OCI-LY7 (cell line): ENCODE measurements around the gene ITGB3. TPM values are rescaled to one million over a fixed set of nuclear protein-coding genes. Genes with fewer than 3 reads are reported as not detected.

ENCODE experiments used
- BruUV-seq: library from RNA; stranded (reverse); fragments of 400-500 nt; replicated peaks from 2 replicates; lab custom pipeline; 2021; lab: Mats Ljungman, UMichigan
- CTCF ChIA-PET: fragments of 300-600 bp; sonication (Branson Sonifier 250); formaldehyde crosslinking; loops from one replicate; lab custom pipeline; 2022; ENCODE audit warnings: antibody characterized with exemption; ENCODE audit not compliant: unreplicated experiment; lab: Charles Lee
- POLR2A ChIA-PET: fragments of 300-600 bp; sonication (Branson Sonifier 250); formaldehyde crosslinking; loops from one replicate; lab custom pipeline; 2022; ENCODE audit warnings: antibody characterized with exemption; lab: Charles Lee
- DNase-seq: peaks from one replicate; pipeline ENCODE4 v3.0.0-alpha.2; 2015; ENCODE audit warnings: low spot score
- H2AFZ ChIP-seq: fragments of 200-600 bp; sonication (generic), shearing (Covaris generic); 2 replicates; pipeline ENCODE4 v1.6.1; 2014; ENCODE audit warnings: mild to moderate bottlenecking, antibody characterized with exemption, low read length, moderate library complexity
- H3K27ac ChIP-seq: fragments of 200-600 bp; sonication (generic); 2 replicates; pipeline ENCODE4 v1.5.1; 2014; ENCODE audit warnings: mixed run types, low read depth, mild to moderate bottlenecking, moderate library complexity, low read length, inconsistent platforms; ENCODE audit not compliant: poor library complexity, severe bottlenecking
- H3K36me3 ChIP-seq: fragments of 200-600 bp; sonication (generic); 2 replicates; pipeline ENCODE4 v1.6.1; 2014; ENCODE audit warnings: mild to moderate bottlenecking, antibody characterized with exemption, low read length, moderate library complexity, mixed read lengths; ENCODE audit not compliant: insufficient read depth
- H3K4me1 ChIP-seq: fragments of 200-600 bp; sonication (generic); 2 replicates; pipeline ENCODE4 v1.5.1; 2014; ENCODE audit warnings: mild to moderate bottlenecking, low read length; ENCODE audit not compliant: insufficient read depth, poor library complexity, severe bottlenecking
- H3K4me2 ChIP-seq: fragments of 200-600 bp; sonication (generic); 2 replicates; pipeline ENCODE4 v1.6.1; 2014; ENCODE audit warnings: mild to moderate bottlenecking, low read length
- H3K4me3 ChIP-seq: fragments of 200-600 bp; sonication (generic); 2 replicates; pipeline ENCODE4 v1.5.1; 2014; ENCODE audit warnings: mild to moderate bottlenecking, low read depth, low read length; ENCODE audit not compliant: poor library complexity, severe bottlenecking
- H3K79me2 ChIP-seq: fragments of 200-600 bp; sonication (generic); 2 replicates; pipeline ENCODE4 v1.6.1; 2016; ENCODE audit warnings: low read depth, mild to moderate bottlenecking, low read length, moderate library complexity, mixed read lengths; ENCODE audit not compliant: insufficient read depth
- H3K9me2 ChIP-seq: fragments of 200-600 bp; sonication (generic); 2 replicates; pipeline ENCODE4 v1.6.1; 2016; ENCODE audit warnings: mild to moderate bottlenecking, low read length, mixed read lengths; ENCODE audit not compliant: insufficient read depth
- H3K9me3 ChIP-seq: fragments of 200-600 bp; sonication (generic); 2 replicates; pipeline ENCODE4 v1.6.1; 2014; ENCODE audit warnings: mild to moderate bottlenecking, mixed run types, low read length, mixed read lengths
- H4K20me1 ChIP-seq: fragments of 200-600 bp; sonication (generic); 2 replicates; pipeline ENCODE4 v1.6.1; 2014; ENCODE audit warnings: mild to moderate bottlenecking, antibody characterized with exemption, low read length, moderate library complexity, mixed read lengths; ENCODE audit not compliant: insufficient read depth
- CTCF ChIP-seq: fragments of 200-600 bp; sonication (generic); conservative IDR thresholded peaks from 2 replicates; pipeline ENCODE4 v1.5.1; 2014; ENCODE audit warnings: mild to moderate bottlenecking, antibody characterized with exemption, low read length, moderate library complexity, mixed read lengths
- EZH2phosphoT487 ChIP-seq: fragments of 200-600 bp; sonication (generic); IDR thresholded peaks from 2 replicates; pipeline ENCODE4 v1.6.1; 2018; ENCODE audit warnings: low read depth, borderline replicate concordance, mild to moderate bottlenecking, mixed run types, antibody characterized with exemption, low read length, moderate library complexity, mixed read lengths
- intact Hi-C: fragments of 100-400 bp; cut with micrococcal nuclease; formaldehyde crosslinking; loops from one replicate; pipeline ENCODE4 v1.10.0; 2022; ENCODE audit not compliant: unreplicated experiment
- total RNA-seq, 2 experiments: library from RNA; depleted of rRNA in 1 of 2; stranded (reverse); fragments of >200 nt in 1 of 2; shearing (Covaris generic) in 1 of 2; gene quantifications; 2 replicates each; pipeline ENCODE4 v1.2.3, GENCODE V29; 2014 to 2022

The ITGB3 gene
- total RNA-seq, 2 experiments from 2014 or later = not detected

GRCh38 chr17:47270946-47271705 is 17.5 kb downstream of the ITGB3 start:
- no peaks in the 10 kb centered on the region for H4K20me1 ChIP-seq
- DNase-seq = no peak
- ChIA-PET POLR2A (interaction anchor here (0.6 kb wide), 1 partner anchor 67 kb away, joined by 4 read pairs; no protein-coding TSS in a partner anchor), CTCF (no interaction called here)
- no peak overlapping the region for H3K4me3 ChIP-seq
- no TSS peak for BruUV-seq
- H3K36me3 ChIP-seq = no peaks in the 10 kb centered on the region
- intact Hi-C loops = no loop called here
- no peak overlapping the region for H3K4me2 ChIP-seq
- no peaks in the 10 kb centered on the region for H3K79me2 ChIP-seq
- H3K4me1 ChIP-seq = peaks cover 4% of the 10 kb centered on the region
- no peak overlapping the region for H3K27ac ChIP-seq
- TF ChIP-seq CTCF = no peak
- no peak for TF ChIP-seq EZH2phosphoT487
- H3K9me2 ChIP-seq = no peaks in the 10 kb centered on the region
- H2AFZ ChIP-seq = no peak overlapping the region
- 0 out of 2 replicates have a peak, but pooled peaks cover 9% of the 10 kb centered on the region for H3K9me3 ChIP-seq

GRCh38 chr17:47272491-47272890 is 18.9 kb downstream of the ITGB3 start:
- intact Hi-C loops = no loop called here
- no peak for DNase-seq
- ChIA-PET CTCF (no interaction called here), POLR2A (interaction anchor here (0.6 kb wide), 1 partner anchor 8 kb away, joined by 3 read pairs; no protein-coding TSS in a partner anchor)
- TF ChIP-seq EZH2phosphoT487 (no peak), CTCF (no peak)
- 0 out of 2 replicates have a peak, but pooled peaks cover 9% of the 10 kb centered on the region for H3K9me3 ChIP-seq
- no peak overlapping the region for H3K4me3 ChIP-seq
- no peaks in the 10 kb centered on the region for H3K79me2 ChIP-seq
- peaks cover 10% of the 10 kb centered on the region for H3K4me1 ChIP-seq
- H3K27ac ChIP-seq = no peak overlapping the region
- no peaks in the 10 kb centered on the region for H3K36me3 ChIP-seq
- BruUV-seq = no TSS peak
- H3K9me2 ChIP-seq = no peaks in the 10 kb centered on the region
- H4K20me1 ChIP-seq = no peaks in the 10 kb centered on the region
- H3K4me2 ChIP-seq = no peak overlapping the region
- no peak overlapping the region for H2AFZ ChIP-seq

GRCh38 chr17:47273245-47273644 is 19.6 kb downstream of the ITGB3 start:
- 0 out of 2 replicates have a peak, but pooled peaks cover 9% of the 10 kb centered on the region for H3K9me3 ChIP-seq
- no peak for DNase-seq
- no TSS peak for BruUV-seq
- H3K9me2 ChIP-seq = no peaks in the 10 kb centered on the region
- H3K4me1 ChIP-seq = peaks cover 17% of the 10 kb centered on the region
- H4K20me1 ChIP-seq = no peaks in the 10 kb centered on the region
- ChIA-PET CTCF (no interaction called here), POLR2A (no interaction called here)
- intact Hi-C loops = no loop called here
- H3K4me2 ChIP-seq = no peak overlapping the region
- no peak overlapping the region for H3K4me3 ChIP-seq
- no peak overlapping the region for H3K27ac ChIP-seq
- no peaks in the 10 kb centered on the region for H3K36me3 ChIP-seq
- no peak for TF ChIP-seq EZH2phosphoT487
- TF ChIP-seq CTCF = no peak
- no peak overlapping the region for H2AFZ ChIP-seq
- no peaks in the 10 kb centered on the region for H3K79me2 ChIP-seq
